ENCODE results near the gene CGB8.
"Not testable (repeated sequence)": the region's sequence is repeated elsewhere in the genome, so short reads cannot be mapped to it uniquely, and the experiment has no call there.

Gene CGB8

GRCh38 chr19:49086296-49086695 is 37.4 kb upstream of the CGB8 start:
- TF ChIP-seq SUZ12 (IDR thresholded peaks at IDR 0.05) (no peak), NFRKB (IDR thresholded peaks at IDR 0.05) (no peak), HDGF (IDR thresholded peaks at IDR 0.05; ENCODE audit: borderline replicate concordance) (no peak), ZNF384 (IDR thresholded peaks at IDR 0.05) (no peak), FOXA1 (IDR thresholded peaks at IDR 0.05) (no peak), PKNOX1 (IDR thresholded peaks at IDR 0.05) (no peak), SP1 (IDR thresholded peaks at IDR 0.05) (no peak), L3MBTL2 (conservative IDR thresholded peaks at IDR 0.05) (no peak), ELF4 (IDR thresholded peaks at IDR 0.05) (no peak), TARDBP (IDR thresholded peaks at IDR 0.05) (no peak)
- POLR2A ChIA-PET, result interaction anchor here (0.7 to 0.8 kb wide), 2 partner anchors 12 to 21 kb away, joined by 3 to 5 read pairs; no protein-coding TSS in a partner anchor
- no peak for DNase-seq (ENCODE audit: extremely low spot score)
- CTCF ChIA-PET, result no interaction called here

- no peak for DNase-seq (ENCODE audit: extremely low spot score)
- ChIA-PET CTCF (no interaction called here), POLR2A (interaction anchor here (0.8 kb wide), 1 partner anchor 12 kb away, joined by 5 read pairs; no protein-coding TSS in a partner anchor)
- TF ChIP-seq LEF1 (IDR thresholded peaks at IDR 0.05; ENCODE audit: borderline replicate concordance) (no peak), FOXK2 (IDR thresholded peaks at IDR 0.05) (no peak), SP1 (IDR thresholded peaks at IDR 0.05) (no peak), PKNOX1 (IDR thresholded peaks at IDR 0.05) (no peak), FOXM1 (IDR thresholded peaks at IDR 0.05; ENCODE audit: borderline replicate concordance) (no peak), SUZ12 (IDR thresholded peaks at IDR 0.05) (no peak), NFRKB (IDR thresholded peaks at IDR 0.05) (no peak), CTBP1 (IDR thresholded peaks at IDR 0.05; ENCODE audit: borderline replicate concordance) (no peak), L3MBTL2 (conservative IDR thresholded peaks at IDR 0.05) (no peak), ELF4 (IDR thresholded peaks at IDR 0.05) (no peak), HDGF (IDR thresholded peaks at IDR 0.05; ENCODE audit: borderline replicate concordance) (no peak), FOXA1 (IDR thresholded peaks at IDR 0.05) (no peak), TARDBP (IDR thresholded peaks at IDR 0.05) (no peak)
These were observed 36.9 kb upstream of the CGB8 start for GRCh38 chr19:49085868-49086232.

GRCh38 chr19:49085020-49085867 is 36.3 kb upstream of the CGB8 start, which contains the start of gene SNRNP70:
Gene SNRNP70, plus strand, starts transcription at chr19:49085451. Its CDS starts 964 bp downstream, at chr19:49086415.
- peak; percentile 99 for DNase-seq (ENCODE audit: extremely low spot score)
- TF ChIP-seq CTBP1 (IDR thresholded peaks at IDR 0.05; ENCODE audit: borderline replicate concordance) (0 out of 2 replicates have a peak, but pooled peaks have one; percentile 28), SP1 (IDR thresholded peaks at IDR 0.05) (no peak), PKNOX1 (IDR thresholded peaks at IDR 0.05) (no peak), ELF4 (IDR thresholded peaks at IDR 0.05) (peak; percentile 51; the same call in 1 of the 2 replicates), BHLHE40 (IDR thresholded peaks at IDR 0.05; ENCODE audit: borderline replicate concordance) (no peak), HDGF (IDR thresholded peaks at IDR 0.05; ENCODE audit: borderline replicate concordance) (no peak), FOXA1 (IDR thresholded peaks at IDR 0.05) (no peak), L3MBTL2 (conservative IDR thresholded peaks at IDR 0.05) (peak; percentile 54), FOXM1 (IDR thresholded peaks at IDR 0.05; ENCODE audit: borderline replicate concordance) (no peak), ZNF384 (IDR thresholded peaks at IDR 0.05) (no peak), FOXK2 (IDR thresholded peaks at IDR 0.05) (no peak), TARDBP (IDR thresholded peaks at IDR 0.05) (no peak)
- POLR2A ChIA-PET, result no interaction called here
- CTCF ChIA-PET, result no interaction called here

- CTCF ChIA-PET, result no interaction called here
- no peak for DNase-seq (ENCODE audit: extremely low spot score)
- POLR2A ChIA-PET, result no interaction called here
- TF ChIP-seq ELF4 (IDR thresholded peaks at IDR 0.05) (no peak), BHLHE40 (IDR thresholded peaks at IDR 0.05; ENCODE audit: borderline replicate concordance) (no peak), NFRKB (IDR thresholded peaks at IDR 0.05) (no peak), SUZ12 (IDR thresholded peaks at IDR 0.05) (no peak), SP1 (IDR thresholded peaks at IDR 0.05) (no peak), FOXA1 (IDR thresholded peaks at IDR 0.05) (no peak), CTBP1 (IDR thresholded peaks at IDR 0.05; ENCODE audit: borderline replicate concordance) (no peak; the same call in 1 of the 2 replicates), L3MBTL2 (conservative IDR thresholded peaks at IDR 0.05) (no peak; the same call in none of the 2 replicates), FOXM1 (IDR thresholded peaks at IDR 0.05; ENCODE audit: borderline replicate concordance) (no peak), ZNF384 (IDR thresholded peaks at IDR 0.05) (no peak), ARNT (IDR thresholded peaks at IDR 0.05) (no peak)
These were observed 35.5 kb upstream of the CGB8 start for GRCh38 chr19:49084206-49085019.

- CTCF ChIA-PET, result no interaction called here
- POLR2A ChIA-PET, result no interaction called here
- TF ChIP-seq TARDBP (IDR thresholded peaks at IDR 0.05), result no peak
- TF ChIP-seq HDGF (IDR thresholded peaks at IDR 0.05; ENCODE audit: borderline replicate concordance), result no peak
- no peak for DNase-seq (ENCODE audit: extremely low spot score)
These were observed 32.4 kb upstream of the CGB8 start for GRCh38 chr19:49081273-49081672.

- CTCF ChIA-PET, result no interaction called here
- no peak for DNase-seq (ENCODE audit: extremely low spot score)
- TF ChIP-seq SUZ12 (IDR thresholded peaks at IDR 0.05) (no peak), ELF4 (IDR thresholded peaks at IDR 0.05) (no peak), ARNT (IDR thresholded peaks at IDR 0.05) (no peak), LEF1 (IDR thresholded peaks at IDR 0.05; ENCODE audit: borderline replicate concordance) (no peak), BHLHE40 (IDR thresholded peaks at IDR 0.05; ENCODE audit: borderline replicate concordance) (no peak), HDGF (IDR thresholded peaks at IDR 0.05; ENCODE audit: borderline replicate concordance) (no peak), CTBP1 (IDR thresholded peaks at IDR 0.05; ENCODE audit: borderline replicate concordance) (no peak), L3MBTL2 (conservative IDR thresholded peaks at IDR 0.05) (no peak), SP1 (IDR thresholded peaks at IDR 0.05) (no peak), FOXA1 (IDR thresholded peaks at IDR 0.05) (no peak), FOXK2 (IDR thresholded peaks at IDR 0.05) (no peak), ZNF384 (IDR thresholded peaks at IDR 0.05) (no peak), PKNOX1 (IDR thresholded peaks at IDR 0.05) (no peak), TARDBP (IDR thresholded peaks at IDR 0.05) (no peak), FOXM1 (IDR thresholded peaks at IDR 0.05; ENCODE audit: borderline replicate concordance) (no peak), NFRKB (IDR thresholded peaks at IDR 0.05) (no peak)
- POLR2A ChIA-PET, result no interaction called here
These were observed 31.5 kb upstream of the CGB8 start for GRCh38 chr19:49080392-49080791.

- CTCF ChIA-PET, result interaction anchor here (0.9 to 1.7 kb wide), 5 partner anchors 10 to 124 kb away, joined by 4 to 10 read pairs (median 5); partner anchors contain the start of gene NTF4
- POLR2A ChIA-PET, result interaction anchor here (1.5 kb wide), 1 partner anchor 81 kb away, joined by 10 read pairs; the partner anchor contains the start of genes GYS1 and RUVBL2
- not testable (repeated sequence) for DNase-seq (ENCODE audit: extremely low spot score)
These were observed 26.0 kb upstream of the CGB8 start for GRCh38 chr19:49074869-49075268.

Measured in HEK293T (cell line).